Endothelial cell of hepatic sinusoid (primary cell): Measurements from ENCODE around the gene CLIP2.
"Not testable (repeated sequence)": the region's sequence is repeated elsewhere in the genome, so short reads cannot be mapped to it uniquely, and the experiment has no call there.

ENCODE experiments used
- in situ Hi-C: cut with HindIII; loops from 2 replicates; pipeline ENCODE4 v1.10.0; 2017; ENCODE audit warnings: low sequenced_read_pairs

The CLIP2 gene

GRCh38 chr7:74420006-74420405, 130.8 kb downstream of the CLIP2 start:
- in situ Hi-C loops = no loop called here

GRCh38 chr7:74424291-74424880, 135.2 kb downstream of the CLIP2 start:
- in situ Hi-C loops = no loop called here

- in situ Hi-C loops = no loop called here
Measured at GRCh38 chr7:74428023-74428422, 138.8 kb downstream of the CLIP2 start.

GRCh38 chr7:74429153-74429747, 140.0 kb downstream of the CLIP2 start:
- in situ Hi-C loops = no loop called here

- in situ Hi-C loops = not testable (repeated sequence)
Measured at GRCh38 chr7:74430409-74430808, 141.2 kb downstream of the CLIP2 start.

GRCh38 chr7:74430961-74431466, 141.8 kb downstream of the CLIP2 start:
- in situ Hi-C loops = no loop called here

GRCh38 chr7:74437291-74437571, 148.0 kb downstream of the CLIP2 start:
- in situ Hi-C loops = not testable (repeated sequence)

GRCh38 chr7:74438327-74438726, 149.1 kb downstream of the CLIP2 start:
- in situ Hi-C loops = no loop called here

GRCh38 chr7:74439541-74439940, 150.3 kb downstream of the CLIP2 start:
- in situ Hi-C loops = no loop called here

GRCh38 chr7:74440143-74440542, 150.9 kb downstream of the CLIP2 start:
- in situ Hi-C loops = not testable (repeated sequence)

- in situ Hi-C loops = no loop called here
Measured at GRCh38 chr7:74441801-74442200, 152.6 kb downstream of the CLIP2 start.

GRCh38 chr7:74443543-74444247, 154.5 kb downstream of the CLIP2 start:
- in situ Hi-C loops = no loop called here

GRCh38 chr7:74449144-74449543, 159.9 kb downstream of the CLIP2 start:
- in situ Hi-C loops = loop anchor here (5.0 kb wide), 1 partner anchor 58 kb away; no protein-coding TSS in a partner anchor

- in situ Hi-C loops = loop anchor here (5.0 kb wide), 1 partner anchor 57 kb away; no protein-coding TSS in a partner anchor
Measured at GRCh38 chr7:74449809-74450397, 160.7 kb downstream of the CLIP2 start.

- in situ Hi-C loops = no loop called here
Measured at GRCh38 chr7:74452748-74453321, 163.6 kb downstream of the CLIP2 start.

GRCh38 chr7:74453322-74454011, 164.3 kb downstream of the CLIP2 start, which contains the start of gene GTF2IRD1:
Gene GTF2IRD1, plus strand, starts transcription at chr7:74453906. Its CDS starts 54,175 bp downstream, at chr7:74508081.
- in situ Hi-C loops = no loop called here

GRCh38 chr7:74454021-74454924, 165.1 kb downstream of the CLIP2 start:
- in situ Hi-C loops = no loop called here

GRCh38 chr7:74454925-74455288, 165.7 kb downstream of the CLIP2 start:
- in situ Hi-C loops = no loop called here

GRCh38 chr7:74455291-74455804, 166.1 kb downstream of the CLIP2 start:
- in situ Hi-C loops = no loop called here
